ENCODE data around the gene PSMC4. TPM values are rescaled to one million over a fixed set of nuclear protein-coding genes. Genes with fewer than 3 reads are reported as not detected.
"Not testable (repeated sequence)": the region's sequence is repeated elsewhere in the genome, so short reads cannot be mapped to it uniquely, and the experiment has no call there.

PSMC4 gene
- total RNA-seq, 1 donor: 85.2 TPM

- peak; percentile 25 for DNase-seq (ENCODE audit: low read depth)
- H3K4me3 ChIP-seq (ENCODE audit: low read depth, low read length): no peak overlapping the region
- TF ChIP-seq CTCF (IDR thresholded peaks at IDR 0.05; ENCODE audit: insufficient read depth, low read length): no peak
Measured at GRCh38 chr19:39951686-39952085, 19.3 kb upstream of the PSMC4 start.

- H3K4me3 ChIP-seq (ENCODE audit: low read depth, low read length): no peak overlapping the region
- TF ChIP-seq CTCF (IDR thresholded peaks at IDR 0.05; ENCODE audit: insufficient read depth, low read length): no peak
- DNase-seq (ENCODE audit: low read depth): no peak
Measured at GRCh38 chr19:39953915-39954314, 17.1 kb upstream of the PSMC4 start.

GRCh38 chr19:39957886-39958285, 13.1 kb upstream of the PSMC4 start:
- DNase-seq (ENCODE audit: low read depth); H3K4me3 ChIP-seq (ENCODE audit: low read depth, low read length): not testable (repeated sequence)

- H3K4me3 ChIP-seq (ENCODE audit: low read depth, low read length); DNase-seq (ENCODE audit: low read depth): not testable (repeated sequence)
Measured at GRCh38 chr19:39958942-39959341, 12.0 kb upstream of the PSMC4 start.

GRCh38 chr19:39959407-39959806, 11.6 kb upstream of the PSMC4 start:
- not testable (repeated sequence) for DNase-seq (ENCODE audit: low read depth); H3K4me3 ChIP-seq (ENCODE audit: low read depth, low read length)

- TF ChIP-seq CTCF (IDR thresholded peaks at IDR 0.05; ENCODE audit: insufficient read depth, low read length): no peak
Measured at GRCh38 chr19:39963898-39964297, 7.1 kb upstream of the PSMC4 start.

GRCh38 chr19:39966617-39967016, 4.3 kb upstream of the PSMC4 start:
- TF ChIP-seq CTCF (IDR thresholded peaks at IDR 0.05; ENCODE audit: insufficient read depth, low read length): no peak
- no peak overlapping the region for H3K4me3 ChIP-seq (ENCODE audit: low read depth, low read length)
- no peak for DNase-seq (ENCODE audit: low read depth)

More at GRCh38 chr19:39963898-39964297, 7.1 kb upstream of the PSMC4 start:
- DNase-seq (ENCODE audit: low read depth): no peak
- no peak overlapping the region for H3K4me3 ChIP-seq (ENCODE audit: low read depth, low read length)

- no peak for TF ChIP-seq CTCF (IDR thresholded peaks at IDR 0.05; ENCODE audit: insufficient read depth, low read length)
- no peak for DNase-seq (ENCODE audit: low read depth)
- H3K4me3 ChIP-seq (ENCODE audit: low read depth, low read length): no peak overlapping the region
Measured at GRCh38 chr19:39967561-39967960, 3.4 kb upstream of the PSMC4 start.

GRCh38 chr19:39968789-39969188, 2.2 kb upstream of the PSMC4 start:
- TF ChIP-seq CTCF (IDR thresholded peaks at IDR 0.05; ENCODE audit: insufficient read depth, low read length): no peak
- no peak for DNase-seq (ENCODE audit: low read depth)
- no peak overlapping the region for H3K4me3 ChIP-seq (ENCODE audit: low read depth, low read length)
